Activated naive CD4-positive, alpha-beta T cell treated with anti-CD3 and anti-CD28 coated beads, Interleukin-2, amount 50 U/mL, for 24 hours (primary cell): ENCODE measurements around the gene ZNF410.
A peak's percentile ranks its signal among the peaks of the same experiment; 100 is the strongest.
"Not testable (repeated sequence)": the region's sequence is repeated elsewhere in the genome, so short reads cannot be mapped to it uniquely, and the experiment has no call there.

Experiments
- H3K27ac Mint-ChIP-seq: one replicate; pipeline ENCODE4 v1.8.0; 2021; ENCODE audit warnings: mild to moderate bottlenecking, mixed read lengths
- H3K27me3 Mint-ChIP-seq: one replicate; pipeline ENCODE4 v1.8.0; 2021; ENCODE audit warnings: mixed read lengths
- H3K36me3 Mint-ChIP-seq: one replicate; pipeline ENCODE4 v1.8.0; 2021; ENCODE audit warnings: mixed read lengths
- H3K4me1 Mint-ChIP-seq: one replicate; pipeline ENCODE4 v1.8.0; 2021; ENCODE audit warnings: mixed read lengths
- H3K4me3 Mint-ChIP-seq: one replicate; pipeline ENCODE4 v1.8.0; 2021; ENCODE audit warnings: mild to moderate bottlenecking, mixed read lengths
- H3K9me3 Mint-ChIP-seq: one replicate; pipeline ENCODE4 v1.8.0; 2021; ENCODE audit warnings: mixed read lengths

The ZNF410 gene

GRCh38 chr14:73886449-73887317, at the start of gene ZNF410:
Gene ZNF410, plus strand, starts transcription at chr14:73886859. Its CDS starts 5,317 bp downstream, at chr14:73892176.
- H3K9me3 Mint-ChIP-seq: no peaks in the 10 kb centered on the region
- peak within 1 kb of the TSS; percentile 89 for H3K4me3 Mint-ChIP-seq
- H3K36me3 Mint-ChIP-seq: peaks cover 4% of the 10 kb centered on the region
- H3K4me1 Mint-ChIP-seq: peaks cover 53% of the 10 kb centered on the region
- H3K27me3 Mint-ChIP-seq: no peaks in the 10 kb centered on the region
- peak within 1 kb of the TSS; percentile 95 for H3K27ac Mint-ChIP-seq

GRCh38 chr14:73838293-73839034, 48.2 kb upstream of the ZNF410 start:
- not testable (repeated sequence) for H3K4me3 Mint-ChIP-seq, H3K27me3 Mint-ChIP-seq, H3K9me3 Mint-ChIP-seq, H3K4me1 Mint-ChIP-seq, H3K36me3 Mint-ChIP-seq, H3K27ac Mint-ChIP-seq

- H3K4me3 Mint-ChIP-seq: no peak overlapping the region
- no peak overlapping the region for H3K27ac Mint-ChIP-seq
- no peaks in the 10 kb centered on the region for H3K36me3 Mint-ChIP-seq
- no peaks in the 10 kb centered on the region for H3K9me3 Mint-ChIP-seq
- no peaks in the 10 kb centered on the region for H3K27me3 Mint-ChIP-seq
- H3K4me1 Mint-ChIP-seq: no peaks in the 10 kb centered on the region
Measured at GRCh38 chr14:73842201-73842600, 44.5 kb upstream of the ZNF410 start.

GRCh38 chr14:73842851-73843250, 43.8 kb upstream of the ZNF410 start:
- H3K36me3 Mint-ChIP-seq: no peaks in the 10 kb centered on the region
- H3K27ac Mint-ChIP-seq: no peak overlapping the region
- no peaks in the 10 kb centered on the region for H3K9me3 Mint-ChIP-seq
- H3K4me1 Mint-ChIP-seq: no peaks in the 10 kb centered on the region
- H3K27me3 Mint-ChIP-seq: no peaks in the 10 kb centered on the region
- no peak overlapping the region for H3K4me3 Mint-ChIP-seq

GRCh38 chr14:73843296-73843695, 43.4 kb upstream of the ZNF410 start:
- Mint-ChIP-seq H3K4me3 (no peak overlapping the region), H3K27me3 (no peaks in the 10 kb centered on the region), H3K4me1 (no peaks in the 10 kb centered on the region), H3K27ac (no peak overlapping the region), H3K9me3 (no peaks in the 10 kb centered on the region), H3K36me3 (no peaks in the 10 kb centered on the region)

- no peaks in the 10 kb centered on the region for H3K27me3 Mint-ChIP-seq
- peaks cover 11% of the 10 kb centered on the region for H3K4me1 Mint-ChIP-seq
- H3K36me3 Mint-ChIP-seq: no peaks in the 10 kb centered on the region
- H3K9me3 Mint-ChIP-seq: no peaks in the 10 kb centered on the region
- no peak overlapping the region for H3K4me3 Mint-ChIP-seq
- H3K27ac Mint-ChIP-seq: no peak overlapping the region
Measured at GRCh38 chr14:73846947-73847346, 39.7 kb upstream of the ZNF410 start.

- Mint-ChIP-seq H3K4me3 (peak overlapping the region; percentile 97), H3K4me1 (peaks cover 19% of the 10 kb centered on the region), H3K36me3 (no peaks in the 10 kb centered on the region), H3K9me3 (no peaks in the 10 kb centered on the region), H3K27me3 (no peaks in the 10 kb centered on the region), H3K27ac (peak overlapping the region; percentile 96)
Measured at GRCh38 chr14:73851000-73851399, 35.7 kb upstream of the ZNF410 start.

GRCh38 chr14:73851567-73852382, 34.9 kb upstream of the ZNF410 start, which contains the start of gene PTGR2:
Gene PTGR2, plus strand, starts transcription at chr14:73851831. Its CDS starts 7,032 bp downstream, at chr14:73858863.
- Mint-ChIP-seq H3K27ac (peak within 1 kb of the TSS; percentile 96), H3K4me1 (peaks cover 19% of the 10 kb centered on the region), H3K4me3 (peak within 1 kb of the TSS; percentile 97), H3K27me3 (no peaks in the 10 kb centered on the region), H3K9me3 (no peaks in the 10 kb centered on the region), H3K36me3 (no peaks in the 10 kb centered on the region)

GRCh38 chr14:73859145-73859544, 27.5 kb upstream of the ZNF410 start:
- Mint-ChIP-seq H3K36me3 (no peaks in the 10 kb centered on the region), H3K9me3 (no peaks in the 10 kb centered on the region), H3K4me1 (no peaks in the 10 kb centered on the region), H3K4me3 (no peak overlapping the region), H3K27ac (no peak overlapping the region), H3K27me3 (no peaks in the 10 kb centered on the region)

GRCh38 chr14:73861073-73861472, 25.6 kb upstream of the ZNF410 start:
- Mint-ChIP-seq H3K4me3 (no peak overlapping the region), H3K27ac (no peak overlapping the region), H3K36me3 (peaks cover 4% of the 10 kb centered on the region), H3K9me3 (no peaks in the 10 kb centered on the region), H3K27me3 (no peaks in the 10 kb centered on the region), H3K4me1 (no peaks in the 10 kb centered on the region)

- H3K27ac Mint-ChIP-seq: no peak overlapping the region
- H3K9me3 Mint-ChIP-seq: no peaks in the 10 kb centered on the region
- no peaks in the 10 kb centered on the region for H3K27me3 Mint-ChIP-seq
- peaks cover 4% of the 10 kb centered on the region for H3K36me3 Mint-ChIP-seq
- H3K4me1 Mint-ChIP-seq: no peaks in the 10 kb centered on the region
- H3K4me3 Mint-ChIP-seq: no peak overlapping the region
Measured at GRCh38 chr14:73862480-73862879, 24.2 kb upstream of the ZNF410 start.

- Mint-ChIP-seq H3K36me3 (peaks cover 4% of the 10 kb centered on the region), H3K27me3 (no peaks in the 10 kb centered on the region), H3K9me3 (no peaks in the 10 kb centered on the region), H3K27ac (no peak overlapping the region), H3K4me1 (no peaks in the 10 kb centered on the region), H3K4me3 (no peak overlapping the region)
Measured at GRCh38 chr14:73863209-73863608, 23.4 kb upstream of the ZNF410 start.

- no peaks in the 10 kb centered on the region for H3K9me3 Mint-ChIP-seq
- no peak overlapping the region for H3K27ac Mint-ChIP-seq
- H3K4me1 Mint-ChIP-seq: no peaks in the 10 kb centered on the region
- no peak overlapping the region for H3K4me3 Mint-ChIP-seq
- H3K36me3 Mint-ChIP-seq: peaks cover 4% of the 10 kb centered on the region
- H3K27me3 Mint-ChIP-seq: no peaks in the 10 kb centered on the region
Measured at GRCh38 chr14:73865534-73866113, 21.0 kb upstream of the ZNF410 start.

GRCh38 chr14:73869754-73870153, 16.9 kb upstream of the ZNF410 start:
- not testable (repeated sequence) for H3K36me3 Mint-ChIP-seq, H3K4me1 Mint-ChIP-seq, H3K9me3 Mint-ChIP-seq, H3K4me3 Mint-ChIP-seq, H3K27me3 Mint-ChIP-seq, H3K27ac Mint-ChIP-seq

GRCh38 chr14:73870525-73871235, 16.0 kb upstream of the ZNF410 start:
- Mint-ChIP-seq H3K27me3 (no peaks in the 10 kb centered on the region), H3K4me3 (no peak overlapping the region), H3K36me3 (peaks cover 2% of the 10 kb centered on the region), H3K9me3 (no peaks in the 10 kb centered on the region), H3K4me1 (no peaks in the 10 kb centered on the region), H3K27ac (no peak overlapping the region)
